ENCODE measurements around the gene SIGLEC15. TPM values are rescaled to one million over a fixed set of nuclear protein-coding genes. Genes with fewer than 3 reads are reported as not detected.

SIGLEC15 gene
- total RNA-seq (ENCODE audit: unreplicated experiment), result 2.7 TPM
- long read RNA-seq, partial matches to known transcripts, result 0 of 4 reads
- long read RNA-seq, other reads (novel, unspliced or antisense), result 1 of 4 reads

GRCh38 chr18:45825258-45826044 is at the start of gene SIGLEC15:
TSS of gene SIGLEC15 (plus strand) at chr18:45825675. CDS start at chr18:45825729, 54 bp downstream.
- TF ChIP-seq CTCF (IDR thresholded peaks at IDR 0.05; ENCODE audit: unreplicated experiment), result no peak
- Mint-ChIP-seq H3K27me3 (ENCODE audit: unreplicated experiment) (peaks cover 9% of the 10 kb centered on the region), H3K4me1 (ENCODE audit: unreplicated experiment) (peaks cover 22% of the 10 kb centered on the region), H3K36me3 (ENCODE audit: low read depth, unreplicated experiment) (peaks cover 6% of the 10 kb centered on the region), H3K4me3 (ENCODE audit: unreplicated experiment) (peak within 1 kb of the TSS; percentile 64), H3K9me3 (ENCODE audit: unreplicated experiment) (peaks cover 6% of the 10 kb centered on the region), H3K27ac (ENCODE audit: unreplicated experiment) (peak within 1 kb of the TSS; percentile 15)
- DNase-seq (ENCODE audit: low spot score), result no peak

GRCh38 chr18:45775743-45776142 is 49.7 kb upstream of the SIGLEC15 start:
- no peaks in the 10 kb centered on the region for H3K36me3 Mint-ChIP-seq (ENCODE audit: low read depth, unreplicated experiment)
- no peak for DNase-seq (ENCODE audit: low spot score)
- no peak overlapping the region for H3K27ac Mint-ChIP-seq (ENCODE audit: unreplicated experiment)
- H3K9me3 Mint-ChIP-seq (ENCODE audit: unreplicated experiment), result no peaks in the 10 kb centered on the region
- no peak for TF ChIP-seq CTCF (IDR thresholded peaks at IDR 0.05; ENCODE audit: unreplicated experiment)
- H3K4me3 Mint-ChIP-seq (ENCODE audit: unreplicated experiment), result peak overlapping the region; percentile 12
- H3K27me3 Mint-ChIP-seq (ENCODE audit: unreplicated experiment), result peaks cover 5% of the 10 kb centered on the region
- H3K4me1 Mint-ChIP-seq (ENCODE audit: unreplicated experiment), result peaks cover 6% of the 10 kb centered on the region

GRCh38 chr18:45777393-45777792 is 48.1 kb upstream of the SIGLEC15 start:
- Mint-ChIP-seq H3K4me1 (ENCODE audit: unreplicated experiment) (peaks cover 6% of the 10 kb centered on the region), H3K27me3 (ENCODE audit: unreplicated experiment) (peaks cover 5% of the 10 kb centered on the region), H3K4me3 (ENCODE audit: unreplicated experiment) (no peak overlapping the region), H3K36me3 (ENCODE audit: low read depth, unreplicated experiment) (no peaks in the 10 kb centered on the region), H3K9me3 (ENCODE audit: unreplicated experiment) (no peaks in the 10 kb centered on the region), H3K27ac (ENCODE audit: unreplicated experiment) (no peak overlapping the region)
- no peak for DNase-seq (ENCODE audit: low spot score)
- no peak for TF ChIP-seq CTCF (IDR thresholded peaks at IDR 0.05; ENCODE audit: unreplicated experiment)

GRCh38 chr18:45780568-45780967 is 44.9 kb upstream of the SIGLEC15 start:
- no peaks in the 10 kb centered on the region for H3K36me3 Mint-ChIP-seq (ENCODE audit: low read depth, unreplicated experiment)
- no peak overlapping the region for H3K4me3 Mint-ChIP-seq (ENCODE audit: unreplicated experiment)
- DNase-seq (ENCODE audit: low spot score), result no peak
- no peak overlapping the region for H3K27ac Mint-ChIP-seq (ENCODE audit: unreplicated experiment)
- no peak for TF ChIP-seq CTCF (IDR thresholded peaks at IDR 0.05; ENCODE audit: unreplicated experiment)
- no peaks in the 10 kb centered on the region for H3K4me1 Mint-ChIP-seq (ENCODE audit: unreplicated experiment)
- H3K27me3 Mint-ChIP-seq (ENCODE audit: unreplicated experiment), result peaks cover 5% of the 10 kb centered on the region
- H3K9me3 Mint-ChIP-seq (ENCODE audit: unreplicated experiment), result no peaks in the 10 kb centered on the region

GRCh38 chr18:45782662-45783061 is 42.8 kb upstream of the SIGLEC15 start:
- no peaks in the 10 kb centered on the region for H3K4me1 Mint-ChIP-seq (ENCODE audit: unreplicated experiment)
- no peaks in the 10 kb centered on the region for H3K9me3 Mint-ChIP-seq (ENCODE audit: unreplicated experiment)
- no peak overlapping the region for H3K27ac Mint-ChIP-seq (ENCODE audit: unreplicated experiment)
- TF ChIP-seq CTCF (IDR thresholded peaks at IDR 0.05; ENCODE audit: unreplicated experiment), result no peak
- H3K4me3 Mint-ChIP-seq (ENCODE audit: unreplicated experiment), result no peak overlapping the region
- no peaks in the 10 kb centered on the region for H3K36me3 Mint-ChIP-seq (ENCODE audit: low read depth, unreplicated experiment)
- no peak for DNase-seq (ENCODE audit: low spot score)
- peaks cover 5% of the 10 kb centered on the region for H3K27me3 Mint-ChIP-seq (ENCODE audit: unreplicated experiment)
